Fibroblast of the conjunctiva (primary cell): ENCODE data around the gene COQ10B.
"Not testable (repeated sequence)": the region's sequence is repeated elsewhere in the genome, so short reads cannot be mapped to it uniquely, and the experiment has no call there.

Experiments used
- DNase-seq: peaks from one replicate; pipeline ENCODE4 v3.0.0-alpha.2; 2010; ENCODE audit warnings: low read depth

Gene COQ10B

DNA sequence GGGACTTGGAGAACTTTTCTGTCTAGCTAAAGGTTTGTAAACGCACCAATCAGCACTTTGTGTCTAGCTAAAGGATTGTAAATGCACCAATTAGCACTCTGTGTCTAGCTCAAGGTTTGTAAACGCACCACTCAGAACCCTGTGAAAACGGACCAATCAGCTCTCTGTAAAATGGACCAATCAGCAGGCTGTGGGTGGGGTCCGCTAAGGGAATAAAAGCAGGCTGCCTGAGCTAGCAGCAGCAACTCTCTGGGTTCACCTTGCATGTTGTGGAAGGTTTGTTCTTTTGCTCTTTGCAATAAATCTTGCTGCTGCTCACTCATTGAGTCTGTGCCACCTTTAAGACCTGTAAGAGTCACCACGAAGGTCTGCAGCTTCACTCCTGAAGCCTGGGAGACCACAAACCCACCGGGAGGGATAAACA lies 2.4 kb upstream of the COQ10B start:
- not testable (repeated sequence) for DNase-seq

- no peak for DNase-seq
These were observed 614 bp upstream of the COQ10B start for GRCh38 chr2:197452754-197453122.

- peak; percentile 88 for DNase-seq
These were observed 604 bp downstream of the COQ10B start for GRCh38 chr2:197453914-197454398.

DNA sequence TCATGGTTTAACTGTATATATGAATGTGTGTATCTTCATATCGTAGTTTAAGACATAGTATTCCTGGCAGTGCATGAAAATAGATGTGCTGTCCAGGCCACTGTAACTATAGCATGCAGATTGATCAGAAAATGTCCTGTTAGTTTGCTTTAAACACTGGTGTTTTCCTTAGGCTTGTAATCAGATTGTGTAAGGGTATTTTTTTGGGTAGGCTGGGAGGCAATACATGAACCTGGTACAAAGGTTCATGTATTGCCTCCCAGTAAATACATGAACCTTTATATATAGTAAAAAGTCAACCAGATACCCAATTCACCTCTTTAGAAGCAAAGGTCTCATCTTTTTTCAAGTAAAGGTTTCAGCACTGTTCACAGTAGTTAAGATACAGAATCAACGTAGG lies 1.6 kb downstream of the COQ10B start:
- DNase-seq = no peak

DNA sequence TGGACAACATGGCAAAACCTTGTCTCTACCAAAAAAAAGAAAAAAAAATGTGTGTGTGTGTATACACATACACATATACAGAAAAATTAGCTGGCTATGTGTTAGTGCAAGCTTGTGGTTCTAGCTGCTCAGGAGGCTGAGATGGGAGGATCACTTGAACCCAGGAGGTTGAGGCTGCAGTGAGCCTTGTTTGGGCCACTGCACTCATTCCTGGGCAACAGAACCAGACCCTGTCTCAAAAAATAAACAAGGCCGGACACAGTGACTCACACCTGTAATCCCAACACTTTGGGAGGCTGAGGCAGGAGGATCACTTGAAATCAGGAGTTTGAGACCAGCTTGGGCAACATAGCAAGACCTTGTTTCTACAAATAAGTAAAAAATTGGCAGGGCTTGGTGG lies 2.1 kb downstream of the COQ10B start:
- DNase-seq = no peak

- no peak for DNase-seq
These were observed 7.3 kb downstream of the COQ10B start for GRCh38 chr2:197460649-197461048.

DNA sequence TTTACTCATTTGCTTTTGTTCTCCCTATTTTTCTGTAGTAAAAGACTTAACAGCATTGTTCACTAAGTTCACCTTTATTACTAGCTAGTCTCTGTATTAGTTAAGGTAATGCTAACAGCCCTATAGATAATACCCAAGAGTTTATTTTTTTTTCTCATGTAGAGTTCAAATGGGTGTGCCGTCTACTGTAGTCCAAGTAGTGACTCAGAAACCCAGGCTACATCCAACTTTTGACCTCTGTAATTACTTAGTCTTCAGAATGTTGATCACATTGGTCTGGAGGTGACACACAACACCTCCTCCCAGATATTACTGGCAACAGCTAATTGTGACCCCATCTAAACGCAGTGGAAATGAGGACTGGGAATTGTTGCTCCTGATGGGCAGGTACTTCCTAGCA lies 7.7 kb downstream of the COQ10B start:
- no peak for DNase-seq

DNA sequence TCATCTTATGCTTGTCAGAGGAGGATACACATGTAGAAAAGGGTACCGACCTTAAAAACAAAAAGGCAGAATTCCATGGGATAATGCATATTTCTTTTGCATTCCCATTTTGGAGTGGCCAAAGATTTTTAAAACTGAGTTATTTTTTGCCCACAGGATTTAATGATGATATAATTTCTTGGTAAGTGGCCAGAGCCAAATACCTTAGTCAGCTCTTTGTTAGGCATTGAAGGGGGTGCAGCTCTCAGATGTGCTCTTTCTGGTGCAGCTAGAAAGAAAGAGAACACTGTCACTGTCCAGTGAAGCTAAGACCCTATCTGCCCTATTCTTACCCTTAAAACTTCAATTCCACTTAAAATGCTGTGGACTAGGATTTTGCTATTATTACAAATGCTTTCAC lies 10.8 kb downstream of the COQ10B start:
- DNase-seq = no peak

GRCh38 chr2:197472166-197472565 lies 18.8 kb downstream of the COQ10B start:
- DNase-seq = no peak

DNA sequence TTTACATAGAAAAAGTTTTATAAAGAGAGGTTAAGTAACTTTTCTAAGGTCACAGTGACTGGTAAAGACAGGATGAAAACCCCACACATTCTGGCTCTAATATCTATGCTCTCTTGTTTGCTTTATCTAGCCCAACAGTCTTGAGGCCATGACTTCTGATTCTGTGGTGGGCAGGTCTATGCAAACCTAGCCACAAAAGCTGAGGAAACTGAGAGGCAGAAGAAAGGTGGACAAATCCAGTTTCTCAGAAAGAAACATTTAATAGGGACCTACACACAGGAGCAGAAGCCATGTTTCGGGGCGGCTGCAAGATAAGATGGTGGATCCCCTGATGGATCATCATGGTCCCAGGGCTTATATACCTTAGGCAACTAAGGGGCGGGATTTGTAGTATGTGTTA lies 24.4 kb downstream of the COQ10B start:
- no peak for DNase-seq

DNA sequence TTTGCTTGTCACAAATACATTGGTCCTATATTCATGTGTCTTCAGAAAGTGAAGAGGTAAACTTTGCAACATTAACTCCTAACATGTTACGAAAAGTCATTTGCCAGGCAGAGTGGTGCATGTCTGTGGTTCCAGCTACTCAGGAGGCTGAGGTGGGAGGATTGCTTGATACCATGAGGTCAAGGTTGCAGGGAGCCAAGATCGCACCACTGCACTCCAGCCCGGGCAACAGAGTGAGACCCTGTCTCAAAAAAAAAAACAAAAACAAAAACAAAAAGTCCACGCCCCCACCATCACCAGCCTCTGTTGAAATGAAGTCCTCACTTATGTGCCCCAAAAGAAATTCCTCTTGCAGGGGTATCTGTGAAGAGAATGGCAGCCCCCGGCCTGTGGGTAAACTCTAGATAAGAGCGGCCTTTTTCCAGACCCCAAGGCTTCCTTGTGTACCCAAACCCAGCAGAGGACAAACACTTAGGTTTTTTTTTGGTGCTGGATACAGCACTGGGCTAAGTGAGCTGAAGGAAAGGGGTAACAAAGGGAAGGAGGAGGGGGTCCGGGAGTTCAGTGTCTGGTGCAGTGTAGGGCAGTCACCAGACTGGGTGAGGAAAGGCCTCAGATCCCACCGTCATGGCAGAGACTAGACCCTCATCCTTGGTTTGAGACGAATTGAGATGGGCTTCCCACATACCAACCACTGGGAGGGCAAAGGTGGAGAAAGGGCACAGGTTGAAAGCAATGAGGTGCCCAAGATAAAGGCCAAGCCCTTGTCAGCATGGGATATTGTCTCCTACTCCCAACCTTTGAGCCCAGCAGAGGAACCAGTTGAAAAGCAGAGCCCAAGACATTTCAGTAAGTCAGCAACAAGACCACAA lies 27.0 kb downstream of the COQ10B start:
- DNase-seq = no peak

GRCh38 chr2:197484248-197484647 lies 30.9 kb downstream of the COQ10B start:
- DNase-seq = not testable (repeated sequence)

DNA sequence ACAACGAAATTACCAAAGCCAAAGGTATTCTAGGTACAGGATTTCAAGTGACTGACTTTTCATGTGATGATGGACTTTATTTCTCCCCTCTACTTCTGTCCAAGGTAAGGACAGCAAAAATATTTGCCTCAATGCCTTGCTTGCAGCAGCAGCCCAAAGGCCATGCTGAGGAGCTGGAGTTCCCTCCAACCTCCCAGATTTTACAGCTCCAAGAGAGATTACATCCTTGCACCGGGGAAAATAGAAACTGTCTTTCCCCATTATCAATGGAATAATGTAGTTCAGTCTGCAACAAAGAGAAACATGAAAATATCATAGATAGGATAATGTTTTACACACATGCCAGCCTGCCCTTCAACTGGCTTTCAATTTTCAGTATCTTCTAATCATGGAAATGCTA lies 32.8 kb downstream of the COQ10B start:
- no peak for DNase-seq

- no peak for DNase-seq
These were observed 34.0 kb downstream of the COQ10B start for GRCh38 chr2:197487385-197487784.

GRCh38 chr2:197495433-197496134 lies 42.2 kb downstream of the COQ10B start:
- no peak for DNase-seq

- no peak for DNase-seq
These were observed 43.3 kb downstream of the COQ10B start for GRCh38 chr2:197496695-197497094.

DNA sequence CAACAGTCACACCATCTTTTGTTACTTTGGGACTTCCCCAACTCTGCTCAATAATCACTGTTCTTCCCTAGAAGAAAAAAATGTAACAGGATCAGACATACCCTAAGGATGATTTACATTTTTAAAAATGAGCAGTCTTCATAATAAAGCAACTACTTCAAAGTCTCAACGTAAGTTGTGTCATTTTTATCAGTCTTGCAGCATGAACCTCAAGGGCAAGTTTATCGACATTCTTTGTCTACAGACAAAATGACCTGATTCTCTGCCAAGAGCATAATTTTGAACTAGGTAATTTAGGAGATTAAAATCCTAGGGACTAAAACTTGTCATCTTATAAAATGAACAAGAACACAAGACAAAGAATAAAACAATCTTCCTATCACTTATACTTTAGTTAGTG lies 44.0 kb downstream of the COQ10B start:
- no peak for DNase-seq

DNA sequence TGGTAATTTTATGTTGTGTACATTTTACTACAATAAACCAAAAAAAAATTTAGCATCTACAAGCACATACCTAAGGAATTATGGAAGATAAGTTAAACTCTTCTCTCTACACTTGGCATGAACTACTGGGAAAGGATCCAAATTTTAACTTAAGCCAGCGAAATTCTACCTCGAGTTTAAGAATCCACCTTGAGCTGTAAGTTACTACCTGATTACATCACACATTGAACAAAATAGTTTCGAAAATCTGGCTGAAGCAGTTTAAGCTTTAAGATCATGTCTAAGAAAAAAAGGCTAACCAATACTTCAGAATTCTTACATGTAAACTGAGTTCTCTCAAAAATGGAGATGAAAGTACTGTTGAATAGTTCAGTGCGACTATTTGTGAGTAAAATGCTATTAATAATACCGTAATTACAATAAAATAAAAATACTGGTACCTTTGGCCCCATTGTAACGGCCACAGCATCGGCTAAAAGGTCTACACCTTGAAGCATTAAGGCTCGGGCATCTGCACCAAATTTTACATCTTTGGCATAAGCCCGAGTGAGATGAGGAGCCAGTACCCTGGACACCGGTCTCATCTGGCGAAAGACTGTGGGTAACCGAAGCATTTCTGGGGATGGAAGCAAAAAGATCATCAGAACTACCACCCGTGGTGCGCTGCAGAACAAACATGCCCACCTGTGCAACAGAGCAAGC lies 45.0 kb downstream of the COQ10B start:
- no peak for DNase-seq

DNA sequence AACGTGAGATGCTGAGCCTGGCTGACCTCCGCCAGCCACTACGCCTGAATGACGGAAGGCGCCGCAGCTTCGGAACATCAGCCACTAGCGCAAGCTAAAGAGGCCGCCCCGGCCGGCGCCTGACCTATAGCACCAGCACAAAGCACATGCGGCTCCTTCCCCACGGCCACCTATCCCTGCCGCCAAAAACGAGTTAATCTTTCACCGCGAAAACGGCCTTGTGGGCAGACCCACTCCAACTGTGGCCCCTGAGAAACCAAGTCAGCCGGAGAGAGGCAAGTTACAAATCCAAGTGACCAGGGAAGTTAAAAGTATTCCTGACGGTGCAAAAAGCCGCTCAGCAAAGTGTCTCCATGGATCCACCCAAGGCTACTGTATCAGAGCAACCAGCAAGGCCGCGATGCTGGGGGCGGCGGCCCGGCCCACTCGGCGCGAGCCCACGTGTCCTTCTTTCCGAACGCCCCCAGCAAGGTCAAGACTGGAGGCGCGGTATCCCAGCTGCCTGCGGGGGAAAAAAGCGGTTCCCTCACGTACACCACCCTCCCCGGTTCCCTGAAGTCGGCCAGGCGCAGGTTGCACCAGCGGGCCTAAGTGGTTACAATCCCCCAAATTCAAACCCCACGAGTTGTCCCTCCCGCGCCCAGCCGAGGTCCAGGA lies 45.7 kb downstream of the COQ10B start:
- no peak for DNase-seq

- DNase-seq = peak; percentile 98
These were observed 46.5 kb downstream of the COQ10B start, which contains the start of the genes HSPD1 and HSPE1 for GRCh38 chr2:197499594-197500502. TSS of gene HSPD1 (minus strand) at chr2:197499840. CDS start at chr2:197498848, 992 bp downstream. TSS of gene HSPE1 (plus strand) at chr2:197500379. CDS start at chr2:197500437, 58 bp downstream.
